ENCODE results near the gene UNC5A.

Gene UNC5A

GRCh38 chr5:176803068-176803942 is 7.1 kb upstream of the UNC5A start:
- no peak for TF ChIP-seq CTCF (conservative IDR thresholded peaks at IDR 0.05; ENCODE audit: low read length)
- DNase-seq (ENCODE audit: low read depth): no peak
- no peak overlapping the region for H3K4me3 ChIP-seq (ENCODE audit: low read length)

DNA sequence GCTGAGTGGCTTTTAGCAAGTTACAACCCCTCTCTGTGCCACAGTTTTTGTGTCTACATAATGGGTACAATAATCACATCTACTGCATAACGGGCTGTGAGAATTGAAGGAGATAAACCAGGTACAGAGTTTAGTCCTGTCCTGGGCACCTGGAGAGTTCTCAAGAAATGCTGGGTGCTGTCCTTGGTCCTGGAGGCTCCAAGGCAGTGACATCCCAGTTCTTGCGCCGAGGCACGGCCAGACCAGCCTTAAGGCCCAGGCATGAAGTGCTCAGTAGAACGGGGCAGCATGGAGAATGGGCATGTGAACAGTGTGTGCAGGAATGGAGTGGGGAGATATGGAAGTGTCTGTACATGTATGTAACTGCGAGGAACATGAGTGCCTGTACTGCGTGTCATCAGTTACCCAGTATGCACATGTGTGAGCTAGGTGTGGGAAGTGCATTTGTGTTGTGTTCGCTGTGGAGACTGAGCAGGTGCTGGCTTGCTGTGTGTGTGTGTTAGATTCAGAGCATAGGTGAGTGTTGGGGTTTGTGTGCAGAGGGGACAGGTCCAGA is 6.3 kb upstream of the UNC5A start:
- no peak overlapping the region for H3K4me3 ChIP-seq (ENCODE audit: low read length)
- no peak for DNase-seq (ENCODE audit: low read depth)
- no peak for TF ChIP-seq CTCF (conservative IDR thresholded peaks at IDR 0.05; ENCODE audit: low read length)

GRCh38 chr5:176806137-176806536 is 4.2 kb upstream of the UNC5A start:
- H3K4me3 ChIP-seq (ENCODE audit: low read length): no peak overlapping the region
- DNase-seq (ENCODE audit: low read depth): no peak
- no peak for TF ChIP-seq CTCF (conservative IDR thresholded peaks at IDR 0.05; ENCODE audit: low read length)

DNA sequence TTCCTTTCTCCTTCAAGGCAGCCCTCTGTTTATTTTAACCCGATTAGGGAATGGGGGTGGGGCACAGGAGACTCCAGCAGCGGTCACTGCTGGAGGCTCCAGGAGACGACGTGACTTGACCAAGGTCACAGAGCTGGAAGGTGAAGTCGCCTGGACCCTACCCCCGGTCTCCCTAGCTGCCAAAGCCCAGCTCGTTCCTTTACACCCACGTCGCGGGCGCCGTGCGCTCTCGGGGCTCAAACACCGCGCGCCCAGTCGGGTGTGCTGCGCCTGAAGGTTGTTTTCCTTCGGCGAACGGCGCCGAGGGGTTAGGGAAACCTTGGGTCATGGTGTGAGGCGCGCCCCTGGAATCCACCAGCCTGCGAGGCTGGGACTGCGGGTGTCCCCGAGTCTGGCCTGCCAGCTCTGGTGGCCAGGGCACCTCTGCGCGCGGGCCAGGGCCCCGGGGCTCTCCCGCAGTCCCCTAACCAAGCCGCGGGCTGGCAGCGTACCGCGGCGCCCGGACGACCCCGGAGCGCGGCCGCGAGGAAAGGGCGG is 747 bp upstream of the UNC5A start:
- DNase-seq (ENCODE audit: low read depth): no peak
- TF ChIP-seq CTCF (conservative IDR thresholded peaks at IDR 0.05; ENCODE audit: low read length): no peak
- H3K4me3 ChIP-seq (ENCODE audit: low read length): no peak overlapping the region

DNA sequence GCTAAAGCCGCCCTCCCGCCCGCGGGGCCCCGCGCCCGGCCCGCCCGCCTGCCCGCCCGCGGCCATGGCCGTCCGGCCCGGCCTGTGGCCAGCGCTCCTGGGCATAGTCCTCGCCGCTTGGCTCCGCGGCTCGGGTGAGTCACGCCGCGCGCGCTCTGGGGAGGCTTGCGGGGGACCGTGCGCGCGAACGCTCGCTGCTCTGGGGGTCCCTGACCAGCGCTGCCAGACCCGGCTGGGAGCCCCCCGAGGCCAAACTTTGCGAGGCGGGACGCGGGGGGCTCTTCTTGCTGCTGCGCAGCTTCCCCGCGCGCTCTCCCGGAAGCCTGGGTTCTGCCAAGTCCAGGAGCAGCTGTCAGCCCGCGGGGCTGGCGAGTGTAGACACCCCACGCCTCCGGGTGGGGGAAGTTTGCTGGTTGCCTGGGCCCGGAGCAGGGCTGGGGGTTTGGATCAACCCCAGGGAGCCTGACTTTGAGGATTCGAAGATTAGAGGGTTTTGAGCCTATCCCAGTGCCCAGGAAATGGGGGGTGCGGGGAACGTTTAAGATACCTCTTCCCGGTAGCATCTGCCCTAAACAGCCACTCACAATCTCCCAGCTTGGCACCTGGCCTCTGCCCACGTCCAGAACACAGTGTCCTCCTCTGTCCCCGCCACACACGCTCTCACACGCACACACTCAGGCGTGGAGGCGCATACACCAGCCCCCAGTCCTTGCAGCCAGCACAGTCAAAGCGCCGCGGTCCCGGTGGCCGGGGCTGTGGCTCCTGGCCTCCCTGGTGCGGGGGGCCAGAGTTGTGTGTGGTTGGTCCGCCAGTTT is 535 bp downstream of the UNC5A start:
- TF ChIP-seq CTCF (conservative IDR thresholded peaks at IDR 0.05; ENCODE audit: low read length): no peak
- H3K4me3 ChIP-seq (ENCODE audit: low read length): no peak overlapping the region
- DNase-seq (ENCODE audit: low read depth): peak; percentile 12

- peak; percentile 36 for TF ChIP-seq CTCF (conservative IDR thresholded peaks at IDR 0.05; ENCODE audit: low read length)
- no peak for DNase-seq (ENCODE audit: low read depth)
- no peak overlapping the region for H3K4me3 ChIP-seq (ENCODE audit: low read length)
Observed at GRCh38 chr5:176812269-176813259, 2.2 kb downstream of the UNC5A start.

All from AG10803 (cell line).